GM19238 (cell line): ENCODE data around the gene RFNG.

Source experiments
- DNase-seq: peaks from one replicate; pipeline ENCODE4 v3.0.0; 2011; ENCODE audit warnings: low spot score; ENCODE audit not compliant: insufficient read length

RFNG gene

GRCh38 chr17:82015311-82015971 lies 36.2 kb downstream of the RFNG start:
- DNase-seq, result no peak

GRCh38 chr17:82014971-82015310 lies 36.7 kb downstream of the RFNG start:
- DNase-seq, result no peak

- DNase-seq, result no peak
These were observed 37.2 kb downstream of the RFNG start for GRCh38 chr17:82014432-82014831.

- no peak for DNase-seq
These were observed 37.8 kb downstream of the RFNG start for GRCh38 chr17:82013772-82014321.

GRCh38 chr17:82013341-82013740 lies 38.3 kb downstream of the RFNG start:
- no peak for DNase-seq

GRCh38 chr17:82012640-82013295 lies 38.8 kb downstream of the RFNG start:
- no peak for DNase-seq

- no peak for DNase-seq
These were observed 39.4 kb downstream of the RFNG start for GRCh38 chr17:82012261-82012639.

- no peak for DNase-seq
These were observed 39.9 kb downstream of the RFNG start for GRCh38 chr17:82011617-82012187.

GRCh38 chr17:82010575-82011525 lies 40.8 kb downstream of the RFNG start:
- no peak for DNase-seq

- DNase-seq, result no peak
These were observed 42.2 kb downstream of the RFNG start for GRCh38 chr17:82009413-82009812.

- no peak for DNase-seq
These were observed 42.6 kb downstream of the RFNG start for GRCh38 chr17:82008941-82009405.

GRCh38 chr17:82008258-82008940 lies 43.2 kb downstream of the RFNG start:
- no peak for DNase-seq

- DNase-seq, result no peak
These were observed 43.9 kb downstream of the RFNG start for GRCh38 chr17:82007495-82008257.

- DNase-seq, result no peak
These were observed 44.5 kb downstream of the RFNG start for GRCh38 chr17:82007228-82007494.

- no peak for DNase-seq
These were observed 45.0 kb downstream of the RFNG start for GRCh38 chr17:82006468-82007227.

- no peak for DNase-seq
These were observed 45.8 kb downstream of the RFNG start for GRCh38 chr17:82005701-82006348.

- no peak for DNase-seq
These were observed 46.8 kb downstream of the RFNG start for GRCh38 chr17:82004517-82005455.
